ENCODE measurements around the gene MYO1B.

GRCh38 chr2:191202881-191203397, 42.3 kb upstream of the MYO1B start:
- no peak for TF ChIP-seq CEBPB (IDR thresholded peaks at IDR 0.05; ENCODE audit: low read depth, low read length)
- no peak for TF ChIP-seq BRCA1 (IDR thresholded peaks at IDR 0.05; ENCODE audit: low read depth, low read length)

All from H1 (cell line).